Esophagus muscularis mucosa (tissue), 4 donors: ENCODE data around the gene DISC1. TPM values are rescaled to one million over a fixed set of nuclear protein-coding genes. Genes with fewer than 3 reads are reported as not detected.
"Not testable (repeated sequence)": the region's sequence is repeated elsewhere in the genome, so short reads cannot be mapped to it uniquely, and the experiment has no call there.

ENCODE experiments used
- DNase-seq: peaks from one replicate; pipeline ENCODE4 v3.0.0-alpha.2; 2017; ENCODE audit errors: extremely low spot score
- H3K27ac ChIP-seq, 4 donors: fragments of 200-600 bp; sonication (generic); replicated peaks in 1 of 4; 1 replicate in 3 of 4; 2 replicates in 1 of 4; pipeline ENCODE4 v1.5.1; 2016 to 2019; ENCODE audit warnings: mild to moderate bottlenecking in 1 of 4
- H3K27me3 ChIP-seq, 4 donors: fragments of 200-600 bp; sonication (generic); one replicate each; pipeline versions ENCODE4 v1.5.1 to v1.6.0; 2016 to 2019
- H3K36me3 ChIP-seq, 4 donors: fragments of 200-600 bp; sonication (generic); one replicate each; pipeline ENCODE4 v1.5.1; 2016 to 2019
- H3K4me1 ChIP-seq, 4 donors: fragments of 200-600 bp; sonication (generic); one replicate each; pipeline ENCODE4 v1.5.1; 2016 to 2019
- H3K4me3 ChIP-seq, 4 donors: fragments of 200-600 bp; sonication (generic); 1 replicate in 2 of 4; 2 replicates in 2 of 4; pipeline ENCODE4 v1.5.1; 2016 to 2019; ENCODE audit warnings: mild to moderate bottlenecking in 4 of 4, moderate library complexity in 1 of 4
- H3K9me3 ChIP-seq, 4 donors: fragments of 200-600 bp; sonication (generic); 1 replicate in 3 of 4; 2 replicates in 1 of 4; pipeline ENCODE4 v1.5.1; 2016 to 2019
- EP300 ChIP-seq: sonication (generic); formaldehyde crosslinking; IDR thresholded peaks from one replicate; pipeline ENCODE4 v1.6.1; 2017; ENCODE audit warnings: antibody characterized with exemption
- POLR2A ChIP-seq: fragments of 450-650 bp; IDR thresholded peaks from one replicate; pipeline ENCODE4 v1.6.1; 2017; ENCODE audit warnings: antibody characterized with exemption, moderate library complexity, mild to moderate bottlenecking, low read depth
- POLR2AphosphoS5 ChIP-seq, 2 donors: sonication (generic); formaldehyde crosslinking; IDR thresholded peaks; one replicate each; pipeline ENCODE4 v1.6.1; 2017; ENCODE audit warnings: antibody characterized with exemption in 2 of 2
- WGBS: methylation state at CpG from one replicate; pipeline ENCODE4 v1.1.5; 2018; 5-methylcytosine and 5-hydroxymethylcytosine counted together
- intact Hi-C: fragments of 100-400 bp; cut with DNase I; formaldehyde crosslinking; loops from one replicate; pipeline ENCODE4 v1.15.1; 2023
- total RNA-seq, 4 donors: library from RNA; depleted of rRNA; stranded (reverse); fragments of >200 nt; gene quantifications; one replicate each; pipeline versions ENCODE4 v1.1.0 to v1.2.1, GENCODE V29; 2016
- TF ChIP-seq, protein P1 (sequence below), 3 experiments: fragments of 200-600 bp in 2 of 3; fragments of 450-650 bp in 1 of 3; sonication (generic) in 2 of 3; IDR thresholded peaks; one replicate each; pipeline ENCODE4 v1.5.1; 2017 to 2019; ENCODE audit warnings: antibody characterized with exemption in 3 of 3, mild to moderate bottlenecking in 2 of 3, moderate library complexity in 1 of 3

The DISC1 gene
- total RNA-seq, 4 donors from 2014 or later = 5.3 to 6.6 (median 6.2) TPM

DNA sequence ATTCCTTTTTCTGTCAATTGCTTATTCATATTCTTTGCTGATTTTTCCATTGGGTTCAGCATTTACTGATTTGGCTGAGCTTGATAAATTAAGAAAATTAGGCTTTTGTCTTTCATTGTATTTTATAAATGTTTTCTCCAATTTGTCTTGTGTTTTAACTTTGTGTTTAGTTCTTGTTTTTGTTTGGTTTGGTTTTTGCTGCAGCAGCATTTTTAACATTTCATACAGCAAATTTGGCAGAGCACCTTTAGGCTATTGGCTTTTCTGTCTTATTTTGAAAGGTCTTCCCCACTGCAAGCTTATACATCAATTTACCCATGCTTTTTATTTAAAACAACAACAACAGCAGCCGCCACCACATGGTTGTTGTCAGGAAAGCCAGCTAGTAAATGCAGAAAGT, 33.8 kb upstream of the DISC1 start:
- 91% methylated on average over 1 of the region's 1 CpG for WGBS
- no peak overlapping the region for H3K27ac ChIP-seq
- peaks cover 0 to 12% (median 9%) of the 10 kb centered on the region in 4 donors for H3K4me1 ChIP-seq
- intact Hi-C loops = loop anchor here (5.0 kb wide), 1 partner anchor 61 kb away; no protein-coding TSS in a partner anchor
- H3K9me3 ChIP-seq = no peaks in the 10 kb centered on the region
- H3K4me3 ChIP-seq = no peak overlapping the region
- TF ChIP-seq POLR2AphosphoS5 (IDR thresholded peaks at IDR 0.05) (no peak), EP300 (no peak), POLR2A (no peak)
- TF ChIP-seq, protein P1, sequence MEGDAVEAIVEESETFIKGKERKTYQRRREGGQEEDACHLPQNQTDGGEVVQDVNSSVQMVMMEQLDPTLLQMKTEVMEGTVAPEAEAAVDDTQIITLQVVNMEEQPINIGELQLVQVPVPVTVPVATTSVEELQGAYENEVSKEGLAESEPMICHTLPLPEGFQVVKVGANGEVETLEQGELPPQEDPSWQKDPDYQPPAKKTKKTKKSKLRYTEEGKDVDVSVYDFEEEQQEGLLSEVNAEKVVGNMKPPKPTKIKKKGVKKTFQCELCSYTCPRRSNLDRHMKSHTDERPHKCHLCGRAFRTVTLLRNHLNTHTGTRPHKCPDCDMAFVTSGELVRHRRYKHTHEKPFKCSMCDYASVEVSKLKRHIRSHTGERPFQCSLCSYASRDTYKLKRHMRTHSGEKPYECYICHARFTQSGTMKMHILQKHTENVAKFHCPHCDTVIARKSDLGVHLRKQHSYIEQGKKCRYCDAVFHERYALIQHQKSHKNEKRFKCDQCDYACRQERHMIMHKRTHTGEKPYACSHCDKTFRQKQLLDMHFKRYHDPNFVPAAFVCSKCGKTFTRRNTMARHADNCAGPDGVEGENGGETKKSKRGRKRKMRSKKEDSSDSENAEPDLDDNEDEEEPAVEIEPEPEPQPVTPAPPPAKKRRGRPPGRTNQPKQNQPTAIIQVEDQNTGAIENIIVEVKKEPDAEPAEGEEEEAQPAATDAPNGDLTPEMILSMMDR (IDR thresholded peaks at IDR 0.05) = no peak
- no peaks in the 10 kb centered on the region for H3K36me3 ChIP-seq
- H3K27me3 ChIP-seq = no peaks in the 10 kb centered on the region
- DNase-seq = no peak

DNA sequence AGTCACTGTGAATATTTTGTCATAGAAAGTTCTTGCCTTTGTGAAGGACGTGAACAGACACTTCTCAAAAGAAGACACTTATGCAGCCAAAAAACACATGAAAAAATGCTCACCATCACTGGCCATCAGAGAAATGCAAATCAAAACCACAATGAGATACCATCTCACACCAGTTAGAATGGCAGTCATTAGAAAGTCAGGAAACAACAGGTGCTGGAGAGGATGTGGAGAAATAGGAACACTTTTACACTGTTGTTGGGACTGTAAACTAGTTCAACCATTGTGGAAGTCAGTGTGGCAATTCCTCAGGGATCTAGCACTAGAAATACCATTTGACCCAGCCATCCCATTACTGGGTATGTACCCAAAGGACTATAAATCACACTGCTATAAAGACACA, 33.3 kb upstream of the DISC1 start:
- intact Hi-C loops = loop anchor here (5.0 kb wide), 1 partner anchor 61 kb away; no protein-coding TSS in a partner anchor
- not testable (repeated sequence) for DNase-seq, H3K9me3 ChIP-seq, H3K4me3 ChIP-seq, H3K27ac ChIP-seq, H3K36me3 ChIP-seq, H3K27me3 ChIP-seq
- H3K4me1 ChIP-seq = peaks cover 0 to 12% (median 9%) of the 10 kb centered on the region in 4 donors
- 94% methylated on average over 1 of the region's 1 CpG for WGBS

DNA sequence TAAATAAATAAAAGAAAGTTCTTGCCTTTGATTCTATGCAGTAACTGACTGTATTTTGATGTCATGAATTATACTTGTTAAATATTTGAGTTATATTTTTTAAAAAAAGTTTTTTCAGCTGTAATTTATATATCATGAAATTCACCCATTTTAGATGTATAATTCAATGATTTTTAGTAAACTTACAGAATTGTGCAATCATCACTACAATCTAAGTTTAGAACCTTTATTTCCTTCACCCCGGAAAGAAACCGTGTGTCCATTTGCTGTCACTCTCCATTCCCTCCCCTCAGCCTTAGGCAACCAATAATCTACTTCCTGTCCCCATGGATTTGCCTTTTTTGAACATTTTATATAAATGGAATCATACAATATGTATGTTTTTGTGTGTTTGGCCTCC, 32.5 kb upstream of the DISC1 start:
- no peak for DNase-seq
- Histone ChIP-seq H3K4me1 (peaks cover 0 to 12% (median 9%) of the 10 kb centered on the region in 4 donors), H3K27ac (no peak overlapping the region), H3K27me3 (no peaks in the 10 kb centered on the region), H3K9me3 (no peaks in the 10 kb centered on the region), H3K36me3 (no peaks in the 10 kb centered on the region), H3K4me3 (no peak overlapping the region)
- 61% methylated on average over 2 of the region's 2 CpGs for WGBS
- intact Hi-C loops = loop anchor here (5.0 kb wide), 1 partner anchor 62 kb away; no protein-coding TSS in a partner anchor
- TF ChIP-seq POLR2A = no peak
- TF ChIP-seq EP300 = no peak
- TF ChIP-seq POLR2AphosphoS5 (IDR thresholded peaks at IDR 0.05) = no peak
- TF ChIP-seq, protein P1 (IDR thresholded peaks at IDR 0.05) = no peak

DNA sequence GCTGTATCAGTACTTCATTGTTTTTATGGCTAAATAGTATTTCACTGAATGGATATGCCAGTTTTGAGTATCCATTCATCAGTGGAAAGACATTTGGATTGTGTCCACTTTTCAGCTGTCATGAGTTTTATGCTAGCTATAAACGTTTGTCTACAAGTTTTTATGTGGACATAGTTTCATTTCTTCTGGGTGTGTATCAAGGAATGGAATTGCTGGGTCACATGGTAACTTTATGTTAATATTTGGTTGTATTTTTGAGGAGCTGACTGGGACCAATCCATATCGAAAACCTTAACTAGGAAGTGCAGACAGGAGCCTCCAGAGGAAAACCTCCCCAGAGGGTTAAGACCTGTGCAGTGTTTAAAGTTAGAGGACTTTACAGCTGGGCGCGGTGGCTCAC, 31.8 kb upstream of the DISC1 start:
- intact Hi-C loops = loop anchor here (5.0 kb wide), 1 partner anchor 62 kb away; no protein-coding TSS in a partner anchor
- Histone ChIP-seq H3K27me3 (no peaks in the 10 kb centered on the region), H3K4me3 (no peak overlapping the region), H3K27ac (no peak overlapping the region), H3K36me3 (no peaks in the 10 kb centered on the region), H3K9me3 (no peaks in the 10 kb centered on the region), H3K4me1 (peaks cover 0 to 12% (median 9%) of the 10 kb centered on the region in 4 donors)
- TF ChIP-seq, protein P1 (IDR thresholded peaks at IDR 0.05) = no peak
- TF ChIP-seq POLR2AphosphoS5 (IDR thresholded peaks at IDR 0.05) = no peak
- no peak for TF ChIP-seq EP300
- no peak for TF ChIP-seq POLR2A
- WGBS = 83% methylated on average over 4 of the region's 4 CpGs
- DNase-seq = no peak

DNA sequence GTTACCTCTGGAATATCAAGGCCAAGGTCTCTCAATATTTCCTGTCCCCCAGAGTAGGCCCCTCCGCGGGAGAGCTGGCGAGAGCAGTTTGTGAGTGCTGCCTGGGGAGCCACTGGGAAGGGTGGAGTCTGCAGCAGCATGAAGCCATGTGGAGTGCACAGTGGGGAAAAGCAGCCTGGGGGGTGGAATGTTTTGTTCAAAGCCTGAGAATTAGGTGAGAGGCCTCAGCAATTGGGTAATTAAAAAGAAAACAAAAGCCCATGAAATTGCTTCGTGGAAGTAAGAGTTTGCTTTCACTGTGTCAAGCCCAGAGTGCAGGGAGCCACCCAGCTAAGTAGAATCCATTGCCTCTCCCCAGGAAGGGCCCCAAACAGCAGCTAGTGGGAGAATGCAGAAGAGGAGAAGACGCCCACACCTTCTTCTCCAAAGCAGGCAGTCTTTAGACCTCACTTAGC, 30.2 kb upstream of the DISC1 start:
- no peaks in the 10 kb centered on the region for H3K27me3 ChIP-seq
- no peaks in the 10 kb centered on the region for H3K36me3 ChIP-seq
- WGBS = 64% methylated on average over 5 of the region's 5 CpGs
- no peak for TF ChIP-seq POLR2AphosphoS5 (IDR thresholded peaks at IDR 0.05)
- TF ChIP-seq, protein P1 (IDR thresholded peaks at IDR 0.05) = no peak
- TF ChIP-seq EP300 = no peak
- no peak for TF ChIP-seq POLR2A
- H3K27ac ChIP-seq = no peak overlapping the region
- H3K4me3 ChIP-seq = no peak overlapping the region
- no peaks in the 10 kb centered on the region for H3K9me3 ChIP-seq
- peaks cover 0 to 16% (median 14%) of the 10 kb centered on the region in 4 donors for H3K4me1 ChIP-seq
- no peak for DNase-seq
- intact Hi-C loops = no loop called here
